ENCODE measurements around the gene GCNA. TPM values are rescaled to one million over a fixed set of nuclear protein-coding genes. Genes with fewer than 3 reads are reported as not detected.

GCNA gene
- polyA plus RNA-seq, 1 of the 3 experiments (the other 2 are of a cell fraction) = 1.8 TPM

DNA sequence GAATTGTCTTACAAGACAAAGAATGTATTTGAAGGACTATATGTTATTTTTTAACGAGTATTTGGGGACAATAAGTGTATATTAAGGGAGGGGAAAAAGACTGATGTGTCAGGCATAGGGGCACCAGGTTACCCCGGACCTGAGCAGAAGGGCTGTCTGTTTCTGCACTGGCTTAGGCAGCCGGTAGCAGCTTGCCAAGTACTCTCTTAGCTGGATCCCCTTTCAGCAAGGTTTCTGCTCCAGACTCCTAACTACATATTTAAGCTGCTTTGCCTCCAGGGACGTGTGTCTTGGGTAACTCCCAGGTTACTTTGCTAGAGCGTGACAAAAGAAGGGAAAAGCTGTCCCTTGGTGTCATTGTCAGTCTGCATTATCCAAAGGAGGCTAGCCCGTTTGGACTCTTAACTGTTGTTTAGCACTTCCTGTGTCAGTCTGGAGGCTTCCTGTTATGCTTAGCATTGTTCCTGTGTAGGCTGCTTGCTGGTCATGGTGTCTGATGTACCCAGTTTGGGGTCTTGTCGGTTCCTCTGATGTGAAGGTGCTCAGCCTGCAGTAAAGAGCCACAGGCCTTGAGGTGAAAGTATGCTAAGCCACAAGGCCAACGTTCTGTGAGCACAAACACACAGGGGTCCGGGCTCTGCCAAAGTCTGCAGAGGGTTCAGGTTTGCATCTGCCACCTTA is 28.4 kb downstream of the GCNA start (continued):
- TF ChIP-seq, protein P1, sequence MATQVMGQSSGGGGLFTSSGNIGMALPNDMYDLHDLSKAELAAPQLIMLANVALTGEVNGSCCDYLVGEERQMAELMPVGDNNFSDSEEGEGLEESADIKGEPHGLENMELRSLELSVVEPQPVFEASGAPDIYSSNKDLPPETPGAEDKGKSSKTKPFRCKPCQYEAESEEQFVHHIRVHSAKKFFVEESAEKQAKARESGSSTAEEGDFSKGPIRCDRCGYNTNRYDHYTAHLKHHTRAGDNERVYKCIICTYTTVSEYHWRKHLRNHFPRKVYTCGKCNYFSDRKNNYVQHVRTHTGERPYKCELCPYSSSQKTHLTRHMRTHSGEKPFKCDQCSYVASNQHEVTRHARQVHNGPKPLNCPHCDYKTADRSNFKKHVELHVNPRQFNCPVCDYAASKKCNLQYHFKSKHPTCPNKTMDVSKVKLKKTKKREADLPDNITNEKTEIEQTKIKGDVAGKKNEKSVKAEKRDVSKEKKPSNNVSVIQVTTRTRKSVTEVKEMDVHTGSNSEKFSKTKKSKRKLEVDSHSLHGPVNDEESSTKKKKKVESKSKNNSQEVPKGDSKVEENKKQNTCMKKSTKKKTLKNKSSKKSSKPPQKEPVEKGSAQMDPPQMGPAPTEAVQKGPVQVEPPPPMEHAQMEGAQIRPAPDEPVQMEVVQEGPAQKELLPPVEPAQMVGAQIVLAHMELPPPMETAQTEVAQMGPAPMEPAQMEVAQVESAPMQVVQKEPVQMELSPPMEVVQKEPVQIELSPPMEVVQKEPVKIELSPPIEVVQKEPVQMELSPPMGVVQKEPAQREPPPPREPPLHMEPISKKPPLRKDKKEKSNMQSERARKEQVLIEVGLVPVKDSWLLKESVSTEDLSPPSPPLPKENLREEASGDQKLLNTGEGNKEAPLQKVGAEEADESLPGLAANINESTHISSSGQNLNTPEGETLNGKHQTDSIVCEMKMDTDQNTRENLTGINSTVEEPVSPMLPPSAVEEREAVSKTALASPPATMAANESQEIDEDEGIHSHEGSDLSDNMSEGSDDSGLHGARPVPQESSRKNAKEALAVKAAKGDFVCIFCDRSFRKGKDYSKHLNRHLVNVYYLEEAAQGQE (IDR thresholded peaks at IDR 0.05; ENCODE audit: low read depth, low read length) = no peak
- TF ChIP-seq SMC3 (IDR thresholded peaks at IDR 0.05; ENCODE audit: low read depth, low read length) (no peak), RAD21 (IDR thresholded peaks at IDR 0.05; ENCODE audit: low read length) (no peak), NRF1 (IDR thresholded peaks at IDR 0.05; ENCODE audit: low read depth, low read length) (no peak), CHD2 (IDR thresholded peaks at IDR 0.05; ENCODE audit: low read length, partially characterized antibody) (no peak), GABPA (IDR thresholded peaks at IDR 0.05; ENCODE audit: low read depth) (no peak), TAF1 (IDR thresholded peaks at IDR 0.05; ENCODE audit: borderline replicate concordance, low read depth, low read length) (no peak), EP300 (IDR thresholded peaks at IDR 0.05; ENCODE audit: borderline replicate concordance in 1 of 2, low read depth in 1 of 2, low read length in 1 of 2) (no peak), JUND (IDR thresholded peaks at IDR 0.05) (no peak), RCOR1 (IDR thresholded peaks at IDR 0.05; ENCODE audit: low read length) (no peak), GATA2 (CRISPR knock-in tag; IDR thresholded peaks at IDR 0.05) (no peak), SIN3A (IDR thresholded peaks at IDR 0.05; ENCODE audit: borderline replicate concordance, low read depth, low read length) (no peak)
- TF ChIP-seq, protein P2, sequence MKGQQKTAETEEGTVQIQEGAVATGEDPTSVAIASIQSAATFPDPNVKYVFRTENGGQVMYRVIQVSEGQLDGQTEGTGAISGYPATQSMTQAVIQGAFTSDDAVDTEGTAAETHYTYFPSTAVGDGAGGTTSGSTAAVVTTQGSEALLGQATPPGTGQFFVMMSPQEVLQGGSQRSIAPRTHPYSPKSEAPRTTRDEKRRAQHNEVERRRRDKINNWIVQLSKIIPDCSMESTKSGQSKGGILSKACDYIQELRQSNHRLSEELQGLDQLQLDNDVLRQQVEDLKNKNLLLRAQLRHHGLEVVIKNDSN (IDR thresholded peaks at IDR 0.05; ENCODE audit: borderline replicate concordance, low read depth) = no peak
- TF ChIP-seq, protein P3, sequence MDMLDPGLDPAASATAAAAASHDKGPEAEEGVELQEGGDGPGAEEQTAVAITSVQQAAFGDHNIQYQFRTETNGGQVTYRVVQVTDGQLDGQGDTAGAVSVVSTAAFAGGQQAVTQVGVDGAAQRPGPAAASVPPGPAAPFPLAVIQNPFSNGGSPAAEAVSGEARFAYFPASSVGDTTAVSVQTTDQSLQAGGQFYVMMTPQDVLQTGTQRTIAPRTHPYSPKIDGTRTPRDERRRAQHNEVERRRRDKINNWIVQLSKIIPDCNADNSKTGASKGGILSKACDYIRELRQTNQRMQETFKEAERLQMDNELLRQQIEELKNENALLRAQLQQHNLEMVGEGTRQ (IDR thresholded peaks at IDR 0.05; ENCODE audit: borderline replicate concordance, low read depth, low read length) = no peak
- TF ChIP-seq, protein P4, sequence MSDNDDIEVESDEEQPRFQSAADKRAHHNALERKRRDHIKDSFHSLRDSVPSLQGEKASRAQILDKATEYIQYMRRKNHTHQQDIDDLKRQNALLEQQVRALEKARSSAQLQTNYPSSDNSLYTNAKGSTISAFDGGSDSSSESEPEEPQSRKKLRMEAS (IDR thresholded peaks at IDR 0.05; ENCODE audit: low read depth) = no peak

DNA sequence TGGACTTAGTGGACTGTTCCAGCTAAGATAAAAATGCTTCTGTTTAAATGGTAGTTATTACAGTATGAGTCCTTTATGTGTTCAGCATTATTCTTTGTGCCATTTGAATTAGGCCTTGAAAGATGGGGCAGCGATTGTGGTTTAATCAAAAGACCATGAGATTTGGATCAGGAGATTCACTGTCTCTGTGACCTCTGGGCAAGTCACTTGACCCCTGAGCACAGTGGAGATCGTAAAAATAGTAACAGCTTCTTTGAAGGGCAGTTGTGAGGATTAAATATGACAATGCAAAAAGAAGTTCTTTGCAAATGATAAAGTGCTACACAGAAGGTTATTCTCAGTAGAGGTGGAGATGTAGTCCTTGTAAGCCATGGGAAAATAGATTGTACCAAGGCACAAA is 29.3 kb downstream of the GCNA start:
- DNase-seq = no peak
- no peak overlapping the region for H2AFZ ChIP-seq (ENCODE audit: low read depth)
- H3F3A ChIP-seq (replicated peaks; ENCODE audit: insufficient read depth) = no peaks in the 10 kb centered on the region
- 51% methylated on average over 2 of the region's 2 CpGs for WGBS (ENCODE audit: low lambda C conversion rate)
- H3K27me3 ChIP-seq (ENCODE audit: insufficient read depth) = peaks cover 16% of the 10 kb centered on the region; the same call in 1 of the 2 replicates
- H4K20me1 ChIP-seq (ENCODE audit: insufficient read depth) = no peaks in the 10 kb centered on the region
- peaks cover 14 to 26% of the 10 kb centered on the region in 2 experiments for H3K36me3 ChIP-seq (replicated peaks in 1 of 2; ENCODE audit: control insufficient read depth in 1 of 2, insufficient read depth in 2 of 2, low read length in 1 of 2)
- H3K9me2 ChIP-seq = no peaks in the 10 kb centered on the region
- no peak overlapping the region for H3K4me3 ChIP-seq (ENCODE audit: low read depth in 2 of 2, low read length in 1 of 2)
- H3K4me2 ChIP-seq = no peak overlapping the region
- ChIA-PET CTCF (no interaction called here), POLR2A (no interaction called here)
- no peaks in the 10 kb centered on the region for H3K4me1 ChIP-seq (ENCODE audit: control insufficient read depth in 1 of 2, insufficient read depth in 2 of 2, low read depth in 1 of 2, low read length in 1 of 2)
- no peaks in the 10 kb centered on the region; the same call in 1 of the 2 replicates for H3K9me3 ChIP-seq
- H3K9ac ChIP-seq = no peak overlapping the region
- no peak overlapping the region for H3K27ac ChIP-seq (ENCODE audit: low read depth in 2 of 2, low read length in 1 of 2)
- H3K79me2 ChIP-seq (ENCODE audit: insufficient read depth) = no peaks in the 10 kb centered on the region
- TF ChIP-seq SIN3A (IDR thresholded peaks at IDR 0.05; ENCODE audit: borderline replicate concordance, low read depth, low read length) (no peak), FOXJ3 (CRISPR knock-in tag; IDR thresholded peaks at IDR 0.05) (no peak), POLR2AphosphoS5 (IDR thresholded peaks at IDR 0.05; ENCODE audit: low read depth, low read length) (no peak), NRF1 (IDR thresholded peaks at IDR 0.05; ENCODE audit: low read depth, low read length) (no peak), FOXM1 (IDR thresholded peaks at IDR 0.05; ENCODE audit: low read depth) (no peak), EZH2phosphoT487 (IDR thresholded peaks at IDR 0.05; ENCODE audit: borderline replicate concordance, low read depth) (no peak), NFIC (IDR thresholded peaks at IDR 0.05; ENCODE audit: borderline replicate concordance) (no peak), TEAD4 (IDR thresholded peaks at IDR 0.05; ENCODE audit: borderline replicate concordance, insufficient read depth) (no peak)
- TF ChIP-seq, protein P5, sequence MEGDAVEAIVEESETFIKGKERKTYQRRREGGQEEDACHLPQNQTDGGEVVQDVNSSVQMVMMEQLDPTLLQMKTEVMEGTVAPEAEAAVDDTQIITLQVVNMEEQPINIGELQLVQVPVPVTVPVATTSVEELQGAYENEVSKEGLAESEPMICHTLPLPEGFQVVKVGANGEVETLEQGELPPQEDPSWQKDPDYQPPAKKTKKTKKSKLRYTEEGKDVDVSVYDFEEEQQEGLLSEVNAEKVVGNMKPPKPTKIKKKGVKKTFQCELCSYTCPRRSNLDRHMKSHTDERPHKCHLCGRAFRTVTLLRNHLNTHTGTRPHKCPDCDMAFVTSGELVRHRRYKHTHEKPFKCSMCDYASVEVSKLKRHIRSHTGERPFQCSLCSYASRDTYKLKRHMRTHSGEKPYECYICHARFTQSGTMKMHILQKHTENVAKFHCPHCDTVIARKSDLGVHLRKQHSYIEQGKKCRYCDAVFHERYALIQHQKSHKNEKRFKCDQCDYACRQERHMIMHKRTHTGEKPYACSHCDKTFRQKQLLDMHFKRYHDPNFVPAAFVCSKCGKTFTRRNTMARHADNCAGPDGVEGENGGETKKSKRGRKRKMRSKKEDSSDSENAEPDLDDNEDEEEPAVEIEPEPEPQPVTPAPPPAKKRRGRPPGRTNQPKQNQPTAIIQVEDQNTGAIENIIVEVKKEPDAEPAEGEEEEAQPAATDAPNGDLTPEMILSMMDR (IDR thresholded peaks at IDR 0.05) = no peak
